HG03175 (cell line): ENCODE measurements around the gene SYT6.

ENCODE experiments used
- ATAC-seq: cut with Tn5 transposase; IDR thresholded peaks from one replicate; pipeline ENCODE4 v1.9.1; 2021; ENCODE audit warnings: mild to moderate bottlenecking, moderate library complexity; ENCODE audit not compliant: unreplicated experiment

The SYT6 gene

DNA sequence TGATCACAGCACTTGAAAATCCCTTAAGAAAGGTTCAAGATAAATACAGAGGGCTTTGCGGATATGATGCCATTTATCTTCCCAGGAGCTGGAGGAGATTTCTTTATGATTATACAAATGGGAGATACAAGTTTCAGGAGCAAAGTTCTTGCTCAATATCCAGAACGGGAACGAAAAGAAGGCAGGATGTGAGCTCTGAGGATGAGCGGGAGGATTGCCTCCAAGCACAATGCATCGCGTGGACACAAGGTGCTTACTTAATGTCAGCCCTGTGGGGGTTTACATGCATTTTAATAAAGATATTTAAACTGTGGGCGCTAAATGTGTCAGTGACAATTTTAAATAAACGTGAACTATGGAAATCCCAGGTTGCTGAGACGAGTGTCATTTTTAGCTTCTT is 59.0 kb downstream of the SYT6 start:
- ATAC-seq = no peak

DNA sequence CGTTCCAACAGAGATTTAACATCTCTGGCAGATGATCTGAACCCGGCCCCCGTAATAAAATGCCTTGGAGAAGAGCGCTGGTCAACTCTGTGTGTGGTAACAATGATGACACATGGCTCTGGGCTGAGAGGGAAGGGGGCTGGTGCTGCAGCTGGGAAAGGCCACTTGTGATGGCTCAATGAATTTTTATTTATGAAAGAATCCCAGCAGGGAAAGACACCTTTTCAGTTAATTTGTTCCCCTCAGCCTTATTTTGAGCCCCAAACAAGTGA is 59.4 kb downstream of the SYT6 start:
- no peak for ATAC-seq

DNA sequence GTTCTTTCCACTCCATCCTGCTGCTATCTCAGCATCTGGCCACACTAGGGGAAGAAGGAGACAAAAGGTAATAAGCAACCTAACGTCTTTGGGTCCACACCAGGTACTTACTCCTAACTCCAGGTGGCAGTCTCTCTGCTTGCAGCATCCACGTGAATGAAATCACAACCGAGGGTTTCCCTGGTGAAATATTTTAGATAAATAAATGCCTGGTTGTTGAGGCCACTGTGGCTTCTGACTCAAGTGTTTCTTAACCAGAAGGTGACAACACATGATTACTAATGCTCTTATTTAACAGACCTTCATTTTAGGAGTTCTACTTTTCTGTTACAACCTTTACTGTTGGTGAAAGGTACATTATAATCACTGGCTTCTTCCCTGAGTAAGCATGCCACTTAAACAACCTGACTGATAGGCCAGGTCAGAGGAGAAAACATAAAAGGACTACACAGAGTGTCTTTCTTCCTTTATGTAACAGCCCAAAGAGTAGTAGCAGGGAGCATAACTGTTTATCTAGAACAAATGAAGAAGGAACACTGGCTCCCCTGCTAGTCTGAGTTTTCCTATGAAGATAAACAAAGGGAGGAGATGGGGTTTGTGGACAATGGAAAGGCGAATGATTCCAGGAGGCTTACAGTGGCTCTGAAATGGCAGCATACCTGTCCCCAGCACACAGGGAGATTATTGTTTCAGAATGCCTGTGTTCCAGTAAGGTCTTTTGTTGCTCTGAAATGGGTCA is 59.9 kb downstream of the SYT6 start:
- ATAC-seq = no peak

DNA sequence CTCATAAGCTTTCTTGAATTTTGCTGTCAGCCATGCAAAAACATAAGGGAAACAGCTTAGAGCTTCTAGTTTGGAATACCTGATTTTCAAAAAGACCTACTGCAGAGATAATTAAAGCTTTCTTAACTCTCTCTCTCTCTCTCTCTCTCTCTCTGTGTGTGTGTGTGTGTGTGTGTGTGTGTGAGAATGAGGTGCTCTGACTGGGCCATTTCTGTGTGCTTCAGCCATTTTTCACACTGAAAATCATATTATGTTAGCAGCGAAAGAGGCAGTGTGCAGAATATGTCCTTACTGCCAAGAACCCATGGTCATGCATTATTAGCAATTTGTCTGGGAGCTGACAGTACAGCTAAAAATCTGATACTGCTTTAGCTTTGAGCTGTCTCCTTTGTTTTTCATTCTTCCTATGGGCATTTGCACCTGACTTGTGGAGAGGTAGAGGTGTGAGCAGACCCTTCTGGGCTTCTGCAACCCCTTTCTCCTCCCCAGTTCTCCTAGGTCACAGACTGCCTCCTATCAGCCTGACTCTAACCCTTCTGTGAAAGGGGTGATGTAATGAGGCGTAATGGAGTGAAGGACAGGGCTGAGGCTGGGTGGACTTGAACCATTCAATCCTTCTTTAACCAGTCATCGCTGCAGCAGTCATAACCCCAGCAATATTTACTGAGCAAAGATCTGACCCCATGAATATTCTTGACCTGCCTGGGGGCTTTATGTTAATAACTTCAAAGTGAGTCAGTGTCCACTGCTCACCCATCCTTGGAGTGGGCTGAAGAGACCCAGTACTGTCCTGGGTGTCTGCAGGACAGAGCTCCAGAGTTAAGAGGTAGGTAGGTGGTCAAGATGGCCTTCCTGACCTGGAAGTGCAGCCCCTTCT is 61.2 kb downstream of the SYT6 start:
- ATAC-seq = no peak

DNA sequence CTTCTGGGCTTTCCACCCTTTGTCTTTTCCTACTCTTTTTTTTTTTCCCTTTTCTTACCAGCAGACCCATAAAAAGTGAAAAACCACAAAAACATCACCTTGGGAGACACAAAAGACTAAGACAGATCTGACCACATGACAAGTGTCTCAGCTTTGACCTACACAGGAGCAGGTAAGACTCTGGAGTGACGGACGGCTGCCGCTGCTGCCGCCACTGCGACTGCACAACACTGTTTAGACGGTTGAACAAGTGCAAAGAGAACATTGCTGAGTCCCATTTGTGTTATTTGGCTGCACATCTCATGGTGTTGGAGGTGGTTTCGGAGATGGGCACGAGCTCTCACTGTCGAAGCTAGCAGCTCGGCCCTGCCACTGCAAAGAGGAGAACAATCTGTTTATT is 62.0 kb downstream of the SYT6 start:
- no peak for ATAC-seq

DNA sequence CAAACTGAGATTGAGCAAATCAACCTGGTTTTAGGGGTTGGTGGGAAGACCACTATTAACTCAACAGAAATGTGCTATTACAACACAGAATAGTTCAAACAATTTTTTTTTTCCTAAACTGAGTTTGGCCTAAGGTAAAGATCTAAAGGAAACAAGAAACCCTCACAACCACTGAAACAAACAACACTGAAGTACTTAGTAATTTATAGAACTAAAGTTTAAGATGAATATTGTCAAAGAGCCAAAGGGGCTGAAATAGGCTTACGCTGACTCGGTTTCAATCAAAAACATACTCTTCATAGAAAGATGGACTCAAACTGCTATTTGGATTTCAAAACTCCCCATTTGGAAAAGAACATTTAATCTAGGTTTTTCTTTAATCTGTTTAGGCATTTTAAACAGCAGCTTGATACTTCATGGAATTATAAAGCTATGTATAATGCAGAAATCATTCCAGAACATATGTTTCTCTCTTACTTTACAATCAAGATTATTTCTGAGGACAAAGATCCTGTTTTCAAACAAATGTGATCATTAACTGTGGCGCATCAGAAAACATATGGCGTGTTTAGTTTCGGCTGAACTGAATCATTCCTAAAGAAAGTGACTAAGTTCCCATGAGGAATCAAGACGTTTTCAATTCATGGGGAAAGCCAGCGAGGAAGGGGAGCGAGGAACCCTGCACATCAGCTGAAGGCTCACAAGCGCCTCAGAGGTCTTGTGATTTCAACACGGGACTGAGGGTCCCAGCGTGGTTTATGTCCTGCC is 62.7 kb downstream of the SYT6 start:
- no peak for ATAC-seq

DNA sequence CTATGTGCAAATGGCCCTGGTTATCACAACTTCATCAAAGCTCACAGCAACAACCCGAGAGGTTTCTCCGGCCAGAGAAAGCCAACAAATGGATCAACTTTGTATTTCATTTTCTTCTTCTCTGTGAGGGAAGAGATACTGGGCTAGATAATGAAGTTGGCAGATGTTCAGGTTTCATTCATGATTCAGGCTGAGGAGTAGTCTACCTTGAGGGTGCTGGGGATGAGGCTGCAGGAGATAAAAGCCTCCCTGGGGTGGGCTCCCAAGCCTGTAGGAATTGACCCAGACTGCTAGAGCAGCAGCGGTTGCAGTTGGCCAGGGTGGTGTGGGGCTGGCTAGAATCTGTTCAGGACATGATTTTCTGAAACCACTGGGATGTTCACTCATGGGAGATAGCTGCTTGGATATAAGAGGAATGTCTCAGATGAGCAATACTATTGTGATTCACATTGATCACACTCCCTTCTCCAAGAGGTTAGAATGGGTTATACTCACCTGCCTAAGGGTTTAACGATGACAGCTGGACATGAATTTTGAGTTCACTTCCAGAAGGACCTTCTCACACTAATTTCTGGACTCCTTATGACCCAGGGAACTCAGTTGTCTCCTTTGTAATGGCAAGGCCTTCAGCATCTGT is 64.0 kb downstream of the SYT6 start:
- ATAC-seq = no peak

DNA sequence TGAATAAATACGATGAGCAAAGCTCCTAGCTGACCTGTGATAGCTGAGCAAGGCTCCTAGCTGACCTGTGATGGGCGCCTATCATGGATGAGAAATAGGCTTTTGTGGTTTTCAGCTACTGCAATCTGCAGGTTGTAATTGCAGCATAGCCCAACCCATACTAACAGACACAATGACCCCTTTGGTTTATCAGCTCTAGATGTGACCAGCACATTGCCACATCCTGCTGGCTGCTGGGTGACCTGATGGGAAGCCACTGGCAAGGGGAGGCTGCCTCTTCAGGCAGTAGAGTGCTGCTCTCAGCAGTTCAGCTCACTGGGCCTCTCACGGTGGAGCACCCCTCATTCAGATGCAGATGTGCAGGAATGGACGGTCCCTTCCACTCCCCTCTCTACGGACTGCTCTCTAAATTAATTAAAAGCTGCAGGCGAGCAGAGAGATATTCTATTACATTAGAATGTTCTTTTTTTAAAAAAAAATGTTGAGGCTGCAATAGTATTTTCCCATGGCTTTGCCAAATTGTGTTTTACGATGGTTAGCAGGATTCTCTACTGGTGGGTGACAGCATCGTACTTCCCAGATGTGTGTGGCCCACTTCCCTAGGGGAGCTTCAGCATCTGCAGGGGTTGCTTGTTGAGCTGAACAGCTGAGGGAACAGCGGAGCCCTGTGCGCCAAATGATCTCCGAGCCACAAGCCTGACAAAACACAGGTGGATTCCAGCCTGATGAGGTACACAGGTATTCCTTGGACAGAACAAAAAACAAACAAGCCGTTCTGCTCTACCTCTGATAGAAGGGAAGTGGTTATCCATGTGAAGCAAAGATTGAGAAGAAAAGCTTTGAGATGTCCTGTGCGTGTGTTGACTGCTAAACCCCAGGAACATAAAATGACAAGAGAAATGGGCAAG is 65.0 kb downstream of the SYT6 start:
- ATAC-seq = no peak

DNA sequence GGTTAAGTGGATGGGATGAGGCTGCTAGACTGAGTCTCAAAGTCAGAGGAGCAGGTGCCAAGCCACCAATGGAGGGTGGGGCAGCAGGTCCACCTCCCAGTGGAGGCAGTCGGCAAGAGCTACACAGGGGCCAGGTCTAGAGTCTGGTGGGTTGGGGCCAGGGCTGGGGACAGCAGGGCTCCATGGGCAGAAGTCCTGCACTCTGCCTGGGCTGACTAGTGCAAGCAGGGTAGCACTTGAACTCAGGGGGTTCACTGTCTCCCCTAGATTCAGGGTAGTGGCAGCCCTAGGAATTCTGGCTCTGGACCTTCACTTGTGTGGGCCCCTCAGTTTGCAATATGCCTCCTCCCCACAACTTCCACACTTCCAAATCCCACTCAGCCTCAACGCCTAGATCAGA is 66.2 kb downstream of the SYT6 start:
- ATAC-seq = no peak

DNA sequence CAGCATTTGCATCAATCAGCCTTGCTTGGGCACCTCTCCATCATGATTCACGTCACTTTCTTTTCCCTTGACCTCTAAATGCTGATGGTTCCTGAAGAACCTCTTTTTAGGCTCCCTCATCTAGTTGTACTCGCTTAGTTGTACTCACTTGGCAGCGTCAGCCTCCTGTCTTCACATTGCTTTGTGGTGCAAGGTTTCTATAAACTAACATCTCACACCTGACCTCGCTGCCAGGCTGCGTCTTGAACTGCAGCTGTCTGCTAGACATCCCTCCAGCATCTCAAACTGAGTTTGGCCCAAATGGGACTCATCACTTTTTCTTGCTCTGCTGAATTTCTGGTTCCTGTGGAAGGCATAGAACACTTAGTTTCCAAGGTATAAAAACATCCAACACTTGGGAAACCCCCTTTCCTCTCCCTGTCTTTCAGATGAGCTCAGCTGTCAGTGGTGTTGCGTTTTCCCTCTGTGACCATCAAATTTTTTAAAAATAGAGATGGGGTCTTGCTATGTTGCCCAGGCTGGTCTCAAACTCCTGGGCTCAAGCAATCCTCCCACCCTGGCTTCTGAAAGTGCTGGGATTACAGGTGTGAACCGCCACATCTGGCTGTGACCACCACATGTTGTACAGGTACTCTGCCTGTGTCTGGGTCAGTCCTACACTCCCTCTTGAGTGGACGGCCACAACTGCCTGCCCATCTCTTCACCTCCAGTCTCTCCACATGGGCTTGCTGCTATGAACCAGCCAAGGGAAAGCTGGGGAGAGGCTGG is 66.9 kb downstream of the SYT6 start:
- ATAC-seq = no peak

DNA sequence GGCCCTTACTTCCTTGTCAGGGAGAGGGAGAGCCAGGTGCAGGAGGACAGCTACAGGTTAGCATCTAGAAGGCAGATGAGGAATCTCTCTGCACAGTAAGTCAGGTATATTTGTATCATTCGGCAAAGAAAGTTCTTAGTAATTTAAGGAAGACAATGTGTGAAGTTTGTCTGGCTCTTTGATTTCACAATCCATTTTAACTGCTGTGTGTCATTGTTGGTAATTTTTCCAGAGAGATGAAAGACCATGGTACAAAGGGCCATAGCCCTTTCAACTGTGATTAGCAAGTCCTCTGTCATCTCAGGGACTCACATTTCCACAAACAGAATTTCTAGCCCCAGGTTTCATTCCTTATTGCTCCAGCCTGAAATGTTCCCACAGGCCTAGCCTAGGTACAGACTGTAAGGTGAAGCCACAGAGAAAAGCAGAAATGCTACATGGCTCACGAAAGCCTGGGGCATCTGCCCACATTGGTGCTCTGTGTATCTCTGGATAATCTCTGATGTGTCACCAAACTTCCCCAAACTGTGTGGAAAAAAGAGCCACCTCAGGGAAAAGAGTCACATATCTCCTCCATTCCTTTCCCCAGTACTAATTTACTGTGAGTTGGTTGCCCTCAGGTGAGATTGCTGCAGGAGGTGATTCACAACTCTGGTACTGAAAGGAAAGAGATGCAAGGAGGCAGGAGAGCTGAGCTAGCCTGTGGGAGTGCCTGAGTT is 70.6 kb downstream of the SYT6 start:
- no peak for ATAC-seq

DNA sequence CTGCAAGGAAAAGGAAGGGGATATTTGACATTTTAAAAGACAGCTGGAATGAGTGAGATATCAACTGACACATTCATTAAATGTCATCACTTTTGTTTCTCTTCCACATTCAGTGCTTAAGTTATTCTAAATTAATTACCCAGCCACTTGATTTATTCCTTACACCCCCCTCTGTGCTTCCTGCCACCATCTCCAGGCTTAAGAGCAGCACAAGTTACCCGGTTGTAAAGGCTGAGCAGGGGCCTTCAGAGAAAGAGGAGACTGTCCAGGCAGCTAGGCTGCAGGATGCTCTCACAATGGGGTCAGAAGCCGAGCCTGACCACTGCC is 71.4 kb downstream of the SYT6 start:
- ATAC-seq = no peak

DNA sequence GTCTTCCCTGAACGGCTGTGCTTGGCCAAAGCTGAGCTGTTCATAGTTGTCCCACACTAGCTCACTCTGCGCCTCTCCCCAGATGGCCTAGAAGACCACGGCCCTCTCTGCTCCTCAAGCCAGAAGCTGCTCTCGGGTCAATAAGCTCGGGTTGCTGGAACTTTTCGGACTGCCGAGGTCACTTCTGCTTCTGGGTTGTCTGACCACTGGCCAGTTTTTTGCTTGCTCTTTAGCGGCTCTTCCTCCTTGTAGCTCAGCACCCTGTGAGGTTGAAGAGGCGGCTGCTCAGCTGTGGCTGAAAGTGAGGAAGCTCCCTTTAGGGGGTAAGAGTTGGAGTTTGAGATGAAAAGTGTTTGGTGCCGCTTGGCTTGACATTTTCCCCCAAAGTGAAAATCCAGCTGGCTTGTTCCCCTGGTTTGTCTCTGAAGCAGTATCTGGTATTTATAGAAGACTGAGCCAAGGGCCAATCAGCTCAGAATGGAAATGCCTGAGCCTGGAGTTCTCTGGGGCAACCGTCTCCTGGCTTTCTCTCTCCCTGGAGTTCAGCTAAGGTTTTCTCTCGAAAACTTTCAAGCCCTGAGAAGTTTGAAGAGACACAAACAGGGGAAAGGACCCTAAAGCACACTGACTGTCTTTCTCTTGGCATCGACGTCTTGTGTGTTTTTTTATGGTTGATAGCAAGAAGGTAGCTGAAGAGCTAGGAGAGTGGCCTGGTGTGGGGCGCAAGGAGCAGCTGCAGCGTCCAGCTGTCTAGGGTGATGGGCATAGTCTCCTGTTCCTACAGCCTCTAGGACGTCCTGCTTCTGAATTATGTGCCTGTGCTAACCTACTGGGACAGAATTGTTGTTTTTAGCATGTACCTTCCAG is 72.0 kb downstream of the SYT6 start:
- ATAC-seq = no peak

DNA sequence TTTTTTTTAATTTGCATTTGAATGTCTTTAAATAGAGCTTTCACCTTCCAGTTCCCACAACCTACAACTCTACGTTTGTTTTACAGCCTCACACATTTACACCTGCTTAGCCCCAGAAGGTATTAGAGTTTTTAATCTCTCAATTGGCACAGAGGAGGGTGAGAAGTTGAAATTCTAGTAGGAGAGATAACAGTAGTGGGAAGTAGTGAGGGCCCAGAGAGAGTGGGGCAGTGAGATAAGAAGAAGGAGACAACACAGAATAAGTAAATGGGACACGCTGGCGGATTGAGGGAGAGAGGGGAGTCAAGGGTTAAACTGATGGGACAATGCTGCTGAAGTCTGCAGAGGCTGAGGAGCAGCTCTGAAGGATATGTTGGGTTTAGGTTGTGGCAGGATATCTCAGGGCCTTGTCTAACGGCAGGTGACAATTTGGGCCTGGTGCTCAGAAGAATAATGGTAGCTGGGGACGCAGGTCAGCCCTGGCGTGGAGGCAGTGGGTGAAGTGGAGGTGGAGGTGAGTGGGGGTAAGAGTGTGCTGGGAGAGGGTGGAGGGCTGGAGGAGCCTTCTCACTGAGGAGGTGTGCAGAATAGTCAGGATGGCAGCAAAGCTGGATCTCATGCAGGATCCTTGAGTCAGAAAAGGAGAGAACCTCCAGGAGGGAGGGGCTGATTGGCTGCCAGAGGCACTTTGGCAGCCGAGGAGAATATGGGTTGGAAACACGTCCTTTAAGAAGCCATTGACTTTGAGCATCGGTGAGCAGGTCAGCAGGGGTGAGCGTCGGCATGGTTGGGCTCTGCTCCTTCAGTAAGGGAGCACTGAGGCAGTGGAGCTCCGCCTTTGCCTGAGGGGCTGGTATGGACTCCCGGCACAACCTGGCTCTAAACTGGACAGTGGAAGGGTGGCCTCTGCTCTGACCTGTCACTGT is 72.9 kb downstream of the SYT6 start:
- no peak for ATAC-seq

DNA sequence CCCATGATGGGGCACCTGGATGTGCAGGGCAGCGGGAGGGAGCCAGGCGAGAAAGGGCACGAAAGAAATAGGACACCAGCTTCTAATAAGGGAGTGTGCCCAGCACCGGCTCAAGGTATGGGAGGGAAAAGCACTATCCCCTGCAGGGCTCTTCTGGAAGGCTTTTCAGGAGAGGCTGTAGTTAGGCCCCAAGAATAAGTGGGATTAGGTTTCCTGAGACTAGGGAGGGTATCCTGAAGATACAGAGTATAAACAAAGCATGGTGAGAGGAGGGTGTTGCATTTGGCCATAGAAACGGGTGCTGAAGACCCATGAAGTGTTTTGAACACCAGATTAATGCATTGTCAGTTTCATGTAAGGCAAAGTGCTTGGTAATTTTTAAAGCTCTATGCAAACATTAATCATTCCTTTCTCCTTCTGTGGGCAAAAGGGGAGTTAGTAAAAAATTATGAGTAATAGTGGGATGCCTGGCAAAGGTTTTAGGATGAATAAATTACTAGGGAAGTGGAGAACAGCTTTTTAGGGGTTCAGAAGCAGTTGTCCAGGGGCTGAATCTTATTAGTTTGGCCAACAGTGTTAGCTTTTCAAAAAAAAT is 74.0 kb downstream of the SYT6 start:
- no peak for ATAC-seq

DNA sequence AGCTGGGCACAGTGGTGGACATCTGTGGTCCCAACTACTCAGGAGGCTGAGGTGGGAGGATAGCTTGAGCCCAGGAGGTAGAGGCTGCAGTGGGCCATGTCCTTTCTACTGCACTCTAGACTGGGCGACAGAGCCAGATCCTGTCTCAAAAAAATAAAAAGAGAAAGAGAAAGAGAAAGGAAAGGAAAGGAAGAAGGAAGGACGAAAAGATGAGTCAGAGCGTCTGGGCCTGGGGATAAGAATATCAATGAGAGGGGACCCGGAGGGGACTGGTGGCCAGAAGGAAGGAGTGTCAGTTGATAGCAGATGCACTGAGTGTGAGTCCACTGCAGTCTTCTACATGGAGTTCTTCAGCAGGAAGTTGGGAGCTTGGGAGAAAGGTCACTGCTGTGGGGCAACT is 75.6 kb downstream of the SYT6 start:
- no peak for ATAC-seq

DNA sequence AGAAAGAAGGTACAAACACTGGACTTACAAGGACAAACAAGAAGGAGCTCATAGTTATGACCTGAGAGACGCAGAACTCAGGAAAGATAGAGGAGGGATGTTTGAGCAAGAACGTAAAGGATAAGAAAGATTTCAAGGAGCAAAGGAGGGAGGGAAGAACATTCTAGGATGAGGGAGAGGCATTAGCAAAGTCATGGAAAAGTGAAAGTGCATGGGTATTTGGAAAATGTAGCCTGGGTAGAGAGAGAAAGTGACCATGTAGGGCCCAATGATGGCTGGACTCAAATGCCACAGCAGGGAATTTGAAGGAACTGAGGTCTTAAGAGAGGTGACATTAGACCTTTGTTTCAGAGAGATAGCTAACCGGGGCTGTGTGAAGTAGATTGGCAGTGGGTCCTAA is 76.5 kb downstream of the SYT6 start:
- no peak for ATAC-seq
